Natural killer cell (primary cell): ENCODE measurements around the gene CXCL6. TPM values are rescaled to one million over a fixed set of nuclear protein-coding genes. Genes with fewer than 3 reads are reported as not detected.

Experiments used
- ATAC-seq, 3 donors: fragments of 150-1000 bp in 2 of 3; fragments of 200-7000 bp in 1 of 3; cut with Tn5 transposase; 1 replicate in 1 of 3; 2 replicates in 2 of 3; pipeline ENCODE4 v1.10.0; 2021; ENCODE audit warnings: mild to moderate bottlenecking in 2 of 3, moderate library complexity in 2 of 3
- DNase-seq, 2 donors: peaks; one replicate each; pipeline versions ENCODE4 v3.0.0 to v3.0.0-alpha.2; 2013 to 2021; ENCODE audit warnings: mixed read lengths in 1 of 2
- H3K27ac ChIP-seq: one replicate; pipeline ENCODE4 v1.5.1; 2013; ENCODE audit warnings: mild to moderate bottlenecking, low read length
- H3K27me3 ChIP-seq: one replicate; pipeline ENCODE4 v1.6.1; 2013; ENCODE audit warnings: low read length; ENCODE audit not compliant: control insufficient read depth, insufficient read depth
- H3K36me3 ChIP-seq: one replicate; pipeline ENCODE4 v1.6.1; 2013; ENCODE audit warnings: low read length; ENCODE audit not compliant: control insufficient read depth, insufficient read depth
- H3K4me1 ChIP-seq: one replicate; pipeline ENCODE4 v1.6.1; 2013; ENCODE audit warnings: low read length; ENCODE audit not compliant: control insufficient read depth, insufficient read depth
- H3K4me3 ChIP-seq: one replicate; pipeline ENCODE4 v1.5.1; 2013; ENCODE audit warnings: low read length
- H3K9me3 ChIP-seq: one replicate; pipeline ENCODE4 v1.6.1; 2013; ENCODE audit warnings: low read length; ENCODE audit not compliant: control insufficient read depth, insufficient read depth
- H3K27ac Mint-ChIP-seq, 2 donors: one replicate each; pipeline ENCODE4 v1.8.0; 2022; ENCODE audit warnings: mild to moderate bottlenecking in 2 of 2, mixed read lengths in 2 of 2, moderate library complexity in 1 of 2
- H3K27me3 Mint-ChIP-seq, 2 donors: one replicate each; pipeline ENCODE4 v1.8.0; 2022; ENCODE audit warnings: low read depth in 2 of 2, mixed read lengths in 2 of 2
- H3K36me3 Mint-ChIP-seq: one replicate; pipeline ENCODE4 v1.8.0; 2022; ENCODE audit warnings: mixed read lengths
- H3K4me1 Mint-ChIP-seq, 2 donors: one replicate each; pipeline ENCODE4 v1.8.0; 2022; ENCODE audit warnings: mixed read lengths in 2 of 2
- H3K4me3 Mint-ChIP-seq: one replicate; pipeline ENCODE4 v1.8.0; 2022; ENCODE audit warnings: mild to moderate bottlenecking, moderate library complexity, mixed read lengths
- H3K9me3 Mint-ChIP-seq, 2 donors: one replicate each; pipeline ENCODE4 v1.8.0; 2022; ENCODE audit warnings: mixed read lengths in 2 of 2
- CTCF ChIP-seq: fragments of 200-600 bp; IDR thresholded peaks from one replicate; pipeline ENCODE4 v1.8.0; 2022; ENCODE audit warnings: antibody characterized with exemption
- WGBS: methylation state at CpG from one replicate; pipeline ENCODE4 v1.1.7; 2013; ENCODE audit warnings: missing lambda C conversion rate; ENCODE audit not compliant: insufficient coverage; 5-methylcytosine and 5-hydroxymethylcytosine counted together
- intact Hi-C: fragments of 100-400 bp; cut with micrococcal nuclease; formaldehyde crosslinking; loops from one replicate; pipeline ENCODE4 v1.14.2; 2022
- total RNA-seq, 4 donors: library from RNA; stranded (reverse); fragments of 120-200 nt in 1 of 4; gene quantifications; one replicate each; pipeline versions ENCODE4 v1.2.3 to v1.2.4, GENCODE V29; 2013 to 2022

The CXCL6 gene
- total RNA-seq, 3 donors from 2014 or later (not counting 1 experiment from before 2014, with no cell fraction given) = not detected

- Mint-ChIP-seq H3K27ac (no peak overlapping the region), H3K27me3 (no peaks in the 10 kb centered on the region), H3K4me1 (no peaks in the 10 kb centered on the region), H3K36me3 (no peaks in the 10 kb centered on the region), H3K4me3 (no peak overlapping the region), H3K9me3 (peaks cover 11 to 13% of the 10 kb centered on the region in 2 donors)
- no peak for TF ChIP-seq CTCF
- H3K36me3 ChIP-seq = no peaks in the 10 kb centered on the region
- no peaks in the 10 kb centered on the region for H3K27me3 ChIP-seq
- H3K9me3 ChIP-seq = no peaks in the 10 kb centered on the region
- 88% methylated on average over 1 of the region's 1 CpG for WGBS
- no peak for DNase-seq
- intact Hi-C loops = no loop called here
- H3K4me1 ChIP-seq = no peaks in the 10 kb centered on the region
- no peak overlapping the region for H3K4me3 ChIP-seq
- ATAC-seq = no peak
- no peak overlapping the region for H3K27ac ChIP-seq
Observed at GRCh38 chr4:73817341-73817740, 19.1 kb upstream of the CXCL6 start.

GRCh38 chr4:73821325-73821724 lies 15.2 kb upstream of the CXCL6 start:
- Mint-ChIP-seq H3K27ac (no peak overlapping the region), H3K9me3 (peaks cover 4 to 12% of the 10 kb centered on the region in 2 donors), H3K36me3 (no peaks in the 10 kb centered on the region), H3K4me3 (no peak overlapping the region), H3K27me3 (no peaks in the 10 kb centered on the region), H3K4me1 (no peaks in the 10 kb centered on the region)
- no peak for TF ChIP-seq CTCF
- Histone ChIP-seq H3K9me3 (no peaks in the 10 kb centered on the region), H3K4me3 (no peak overlapping the region), H3K27me3 (no peaks in the 10 kb centered on the region), H3K36me3 (no peaks in the 10 kb centered on the region), H3K4me1 (no peaks in the 10 kb centered on the region), H3K27ac (no peak overlapping the region)
- intact Hi-C loops = no loop called here
- WGBS = 88% methylated on average over 2 of the region's 4 CpGs
- no peak for ATAC-seq
- no peak for DNase-seq

- no peaks in the 10 kb centered on the region for H3K27me3 ChIP-seq
- Mint-ChIP-seq H3K4me3 (no peak overlapping the region), H3K27ac (no peak overlapping the region), H3K9me3 (peaks cover 8 to 16% of the 10 kb centered on the region in 2 donors), H3K36me3 (no peaks in the 10 kb centered on the region), H3K27me3 (no peaks in the 10 kb centered on the region), H3K4me1 (no peaks in the 10 kb centered on the region)
- DNase-seq = no peak
- WGBS = 85% methylated on average over 3 of the region's 3 CpGs
- H3K27ac ChIP-seq = no peak overlapping the region
- ATAC-seq = no peak
- intact Hi-C loops = no loop called here
- H3K9me3 ChIP-seq = no peaks in the 10 kb centered on the region
- H3K4me1 ChIP-seq = no peaks in the 10 kb centered on the region
- no peak for TF ChIP-seq CTCF
- H3K4me3 ChIP-seq = no peak overlapping the region
- no peaks in the 10 kb centered on the region for H3K36me3 ChIP-seq
Observed at GRCh38 chr4:73822389-73822788, 14.1 kb upstream of the CXCL6 start.

GRCh38 chr4:73822812-73823504 lies 13.5 kb upstream of the CXCL6 start:
- H3K9me3 Mint-ChIP-seq = peaks cover 8 to 14% of the 10 kb centered on the region in 2 donors
- ATAC-seq = no peak
- Histone ChIP-seq H3K36me3 (no peaks in the 10 kb centered on the region), H3K27ac (no peak overlapping the region), H3K9me3 (no peaks in the 10 kb centered on the region), H3K27me3 (no peaks in the 10 kb centered on the region), H3K4me1 (no peaks in the 10 kb centered on the region), H3K4me3 (no peak overlapping the region)
- no peaks in the 10 kb centered on the region for H3K36me3 Mint-ChIP-seq
- TF ChIP-seq CTCF = no peak
- intact Hi-C loops = no loop called here
- no peak overlapping the region for H3K4me3 Mint-ChIP-seq
- no peak for DNase-seq
- H3K27me3 Mint-ChIP-seq = no peaks in the 10 kb centered on the region
- H3K27ac Mint-ChIP-seq = no peak overlapping the region
- H3K4me1 Mint-ChIP-seq = no peaks in the 10 kb centered on the region
